HG02884 (cell line): ENCODE measurements around the gene FBXW4.
"Not testable (repeated sequence)": the region's sequence is repeated elsewhere in the genome, so short reads cannot be mapped to it uniquely, and the experiment has no call there.

Experiments used
- ATAC-seq: cut with Tn5 transposase; IDR thresholded peaks from one replicate; pipeline ENCODE4 v1.9.1; 2021; ENCODE audit warnings: mild to moderate bottlenecking, moderate library complexity; ENCODE audit not compliant: unreplicated experiment

The FBXW4 gene

GRCh38 chr10:101618871-101619270, 76.1 kb downstream of the FBXW4 start:
- no peak for ATAC-seq

GRCh38 chr10:101617824-101618568, 77.0 kb downstream of the FBXW4 start:
- ATAC-seq = no peak

- no peak for ATAC-seq
Measured at GRCh38 chr10:101617102-101617823, 77.7 kb downstream of the FBXW4 start.

GRCh38 chr10:101616415-101617101, 78.4 kb downstream of the FBXW4 start:
- no peak for ATAC-seq

- ATAC-seq = no peak
Measured at GRCh38 chr10:101615525-101616116, 79.3 kb downstream of the FBXW4 start.

- no peak for ATAC-seq
Measured at GRCh38 chr10:101614663-101615524, 80.1 kb downstream of the FBXW4 start.

- no peak for ATAC-seq
Measured at GRCh38 chr10:101613646-101614045, 81.3 kb downstream of the FBXW4 start.

- ATAC-seq = no peak
Measured at GRCh38 chr10:101612872-101613271, 82.1 kb downstream of the FBXW4 start.

GRCh38 chr10:101612086-101612485, 82.9 kb downstream of the FBXW4 start:
- ATAC-seq = no peak

- ATAC-seq = no peak
Measured at GRCh38 chr10:101611096-101611905, 83.7 kb downstream of the FBXW4 start.

- ATAC-seq = no peak
Measured at GRCh38 chr10:101609481-101609880, 85.5 kb downstream of the FBXW4 start.

GRCh38 chr10:101607124-101607523, 87.8 kb downstream of the FBXW4 start:
- ATAC-seq = no peak

GRCh38 chr10:101602761-101603398, 92.1 kb downstream of the FBXW4 start:
- ATAC-seq = no peak

GRCh38 chr10:101601541-101601940, 93.4 kb downstream of the FBXW4 start:
- no peak for ATAC-seq

GRCh38 chr10:101597091-101597900, 97.7 kb downstream of the FBXW4 start:
- ATAC-seq = no peak

GRCh38 chr10:101595591-101596433, 99.2 kb downstream of the FBXW4 start:
- no peak for ATAC-seq

- ATAC-seq = not testable (repeated sequence)
Measured at GRCh38 chr10:101593331-101593730, 101.6 kb downstream of the FBXW4 start.
